Endodermal cell (in vitro differentiated cells): ENCODE results near the gene MRPL51. TPM values are rescaled to one million over a fixed set of nuclear protein-coding genes. Genes with fewer than 3 reads are reported as not detected.
"Not testable (repeated sequence)": the region's sequence is repeated elsewhere in the genome, so short reads cannot be mapped to it uniquely, and the experiment has no call there.

Source experiments
- DNase-seq: peaks from one replicate; pipeline ENCODE4 v3.0.0-alpha.2; 2017
- H3K27ac ChIP-seq: 2 replicates; pipeline ENCODE4 v1.5.1; 2013; ENCODE audit warnings: mild to moderate bottlenecking, low read depth, low read length, moderate library complexity
- H3K27me3 ChIP-seq: 2 replicates; pipeline ENCODE4 v1.6.1; 2013; ENCODE audit warnings: mild to moderate bottlenecking, low read length, moderate library complexity; ENCODE audit not compliant: insufficient read depth, control insufficient read depth, poor library complexity, severe bottlenecking
- H3K36me3 ChIP-seq: 2 replicates; pipeline ENCODE4 v1.7.0; 2013; ENCODE audit warnings: mild to moderate bottlenecking, low read length, moderate library complexity; ENCODE audit not compliant: control insufficient read depth, insufficient read depth
- H3K4me1 ChIP-seq: one replicate; pipeline ENCODE4 v1.7.0; 2013; ENCODE audit warnings: low read length; ENCODE audit not compliant: control insufficient read depth, insufficient read depth
- H3K4me3 ChIP-seq: 2 replicates; pipeline ENCODE4 v1.5.1; 2013; ENCODE audit warnings: mild to moderate bottlenecking, low read length, moderate library complexity
- H3K9ac ChIP-seq: 2 replicates; pipeline ENCODE4 v1.6.1; 2013; ENCODE audit warnings: mild to moderate bottlenecking, low read length, moderate library complexity; ENCODE audit not compliant: poor library complexity, severe bottlenecking; ENCODE audit errors: extremely low read depth
- H3K9me3 ChIP-seq: 2 replicates; pipeline ENCODE4 v1.6.1; 2013; ENCODE audit warnings: mild to moderate bottlenecking, low read length, moderate library complexity; ENCODE audit not compliant: control insufficient read depth
- H3K27ac Mint-ChIP-seq: 2 replicates; pipeline ENCODE4 v1.8.0; 2020; ENCODE audit warnings: mixed read lengths
- H3K27me3 Mint-ChIP-seq: 2 replicates; pipeline ENCODE4 v1.8.0; 2021; ENCODE audit warnings: mild to moderate bottlenecking, mixed read lengths; ENCODE audit not compliant: insufficient read depth
- H3K36me3 Mint-ChIP-seq: 2 replicates; pipeline ENCODE4 v1.8.0; 2020; ENCODE audit warnings: low read depth, mixed read lengths
- H3K4me1 Mint-ChIP-seq: 2 replicates; pipeline ENCODE4 v1.8.0; 2020; ENCODE audit warnings: mixed read lengths
- H3K4me3 Mint-ChIP-seq: 2 replicates; pipeline ENCODE4 v1.8.0; 2020; ENCODE audit warnings: mild to moderate bottlenecking, moderate library complexity, mixed read lengths
- H3K9me3 Mint-ChIP-seq: 2 replicates; pipeline ENCODE4 v1.8.0; 2020; ENCODE audit warnings: mild to moderate bottlenecking, mixed read lengths
- CTCF ChIP-seq: fragments of 200-600 bp; sonication (generic); conservative IDR thresholded peaks from 2 replicates; pipeline ENCODE4 v1.5.0; 2021; ENCODE audit warnings: antibody characterized with exemption, mild to moderate bottlenecking
- WGBS, 2 experiments: methylation state at CpG; one replicate each; pipeline versions ENCODE4 v1.1.5 to v1.1.7; 2013; ENCODE audit warnings: missing lambda C conversion rate in 2 of 2, mixed read lengths in 1 of 2; ENCODE audit not compliant: insufficient coverage in 1 of 2, insufficient read length in 1 of 2; 5-methylcytosine and 5-hydroxymethylcytosine counted together
- total RNA-seq, 2 donors: library from RNA; stranded (reverse); fragmentation: NEBNext Ultra II Directional in 1 of 2; extraction: Animal tissue kit (Norgen Biotek cat#: 25700) in 1 of 2; gene quantifications; 2 replicates in 1 of 2; 3 replicates in 1 of 2; pipeline ENCODE4 v1.2.1, GENCODE V29; 2021

Gene MRPL51
- total RNA-seq, 2 donors from 2014 or later = 196 to 450 TPM

GRCh38 chr12:6500466-6500865, 7.4 kb upstream of the MRPL51 start:
- Histone ChIP-seq H3K27ac (no peak overlapping the region), H3K9ac (no peak overlapping the region), H3K4me3 (no peak overlapping the region), H3K9me3 (no peaks in the 10 kb centered on the region), H3K27me3 (no peaks in the 10 kb centered on the region), H3K4me1 (peaks cover 5% of the 10 kb centered on the region), H3K36me3 (peaks cover 71% of the 10 kb centered on the region)
- no peak for DNase-seq
- Mint-ChIP-seq H3K27me3 (no peaks in the 10 kb centered on the region), H3K4me1 (peaks cover 4% of the 10 kb centered on the region), H3K27ac (no peak overlapping the region), H3K36me3 (peaks cover 43% of the 10 kb centered on the region), H3K9me3 (no peaks in the 10 kb centered on the region), H3K4me3 (no peak overlapping the region)
- WGBS, 2 experiments = 92 to 97% methylated on average over 2 of the region's 2 CpGs
- TF ChIP-seq CTCF = no peak

- peak overlapping the region; percentile 82 for H3K27ac Mint-ChIP-seq
These were observed 4.2 kb upstream of the MRPL51 start for GRCh38 chr12:6497291-6497690.

GRCh38 chr12:6494968-6495367, 1.9 kb upstream of the MRPL51 start:
- WGBS, 2 experiments = 87 to 100% methylated on average over 1 of the region's 1 CpG
- H3K9me3 Mint-ChIP-seq = no peaks in the 10 kb centered on the region
- H3K27ac Mint-ChIP-seq = no peak overlapping the region
- H3K27me3 ChIP-seq = no peaks in the 10 kb centered on the region
- H3K9ac ChIP-seq = peak overlapping the region; percentile 81
- peaks cover 23% of the 10 kb centered on the region for H3K4me1 Mint-ChIP-seq
- DNase-seq = no peak
- H3K4me3 ChIP-seq = peak overlapping the region; percentile 94
- peaks cover 54% of the 10 kb centered on the region for H3K36me3 Mint-ChIP-seq
- H3K4me3 Mint-ChIP-seq = peak overlapping the region; percentile 83
- H3K27me3 Mint-ChIP-seq = no peaks in the 10 kb centered on the region
- no peak overlapping the region for H3K27ac ChIP-seq
- H3K9me3 ChIP-seq = no peaks in the 10 kb centered on the region
- peaks cover 5% of the 10 kb centered on the region for H3K4me1 ChIP-seq
- H3K36me3 ChIP-seq = peaks cover 56% of the 10 kb centered on the region
- no peak for TF ChIP-seq CTCF

More at GRCh38 chr12:6497291-6497690, 4.2 kb upstream of the MRPL51 start:
- not testable (repeated sequence) for DNase-seq, H3K9me3 ChIP-seq, H3K4me3 ChIP-seq, H3K9me3 Mint-ChIP-seq, H3K27me3 Mint-ChIP-seq, H3K4me1 ChIP-seq, H3K27ac ChIP-seq, H3K27me3 ChIP-seq, H3K9ac ChIP-seq
- H3K36me3 Mint-ChIP-seq = peaks cover 40% of the 10 kb centered on the region
- H3K4me3 Mint-ChIP-seq = peak overlapping the region; percentile 4
- 92 to 100% methylated on average over 1 to 2 of the region's 3 CpGs for WGBS, 2 experiments
- H3K36me3 ChIP-seq = peaks cover 60% of the 10 kb centered on the region
- peaks cover 20% of the 10 kb centered on the region for H3K4me1 Mint-ChIP-seq

- Mint-ChIP-seq H3K9me3 (no peaks in the 10 kb centered on the region), H3K4me3 (peak overlapping the region; percentile 83), H3K36me3 (peaks cover 51% of the 10 kb centered on the region), H3K27me3 (no peaks in the 10 kb centered on the region), H3K4me1 (peaks cover 23% of the 10 kb centered on the region), H3K27ac (peak overlapping the region; percentile 98)
- 4 to 13% methylated on average over 5 to 14 of the region's 14 CpGs for WGBS, 2 experiments
- peak overlapping the region; percentile 94 for H3K4me3 ChIP-seq
- H3K36me3 ChIP-seq = peaks cover 50% of the 10 kb centered on the region
- peak overlapping the region; percentile 81 for H3K9ac ChIP-seq
- TF ChIP-seq CTCF = peak; percentile 57
- peaks cover 5% of the 10 kb centered on the region for H3K4me1 ChIP-seq
- H3K27ac ChIP-seq = peak overlapping the region; percentile 80
- H3K9me3 ChIP-seq = no peaks in the 10 kb centered on the region
- no peak for DNase-seq
- no peaks in the 10 kb centered on the region for H3K27me3 ChIP-seq
These were observed 1.2 kb upstream of the MRPL51 start for GRCh38 chr12:6494258-6494743.
